GM12875 (cell line): Measurements from ENCODE around the gene DIP2C.

Experiments
- H3K4me3 ChIP-seq: one replicate; pipeline ENCODE4 v1.5.1; 2011; ENCODE audit warnings: low read depth, low read length, control low read depth
- TF ChIP-seq, protein P1 (sequence below): IDR thresholded peaks from 2 replicates; pipeline ENCODE4 v1.5.1; 2011; ENCODE audit warnings: low read depth, mild to moderate bottlenecking, control low read depth, inconsistent platforms, low read length, moderate library complexity, borderline replicate concordance; ENCODE audit not compliant: insufficient read depth

DIP2C gene

DNA sequence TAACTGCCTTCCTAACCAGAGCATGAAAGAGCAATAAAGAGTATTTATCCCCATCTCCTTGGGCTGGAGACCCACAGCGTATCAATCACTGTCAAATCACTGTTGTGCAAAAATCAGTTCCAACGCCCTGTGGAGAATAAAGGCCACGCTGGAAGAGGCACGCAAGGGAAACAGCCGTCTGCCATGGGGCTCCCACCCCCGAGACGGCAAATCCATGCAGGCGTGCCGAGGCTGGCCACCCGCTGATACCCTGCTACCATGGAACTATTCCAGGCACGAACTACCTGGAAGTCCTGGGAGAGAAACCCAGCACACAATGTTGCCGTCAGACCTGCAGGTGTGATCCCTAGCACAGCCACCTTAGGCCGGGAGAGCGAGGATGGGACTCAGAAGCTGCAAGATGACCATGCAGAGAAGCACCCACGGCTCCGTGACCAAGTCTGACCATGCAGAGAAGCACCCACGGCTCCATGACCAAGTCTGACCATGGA lies 185.3 kb downstream of the DIP2C start:
- H3K4me3 ChIP-seq: no peak overlapping the region
- TF ChIP-seq, protein P1, sequence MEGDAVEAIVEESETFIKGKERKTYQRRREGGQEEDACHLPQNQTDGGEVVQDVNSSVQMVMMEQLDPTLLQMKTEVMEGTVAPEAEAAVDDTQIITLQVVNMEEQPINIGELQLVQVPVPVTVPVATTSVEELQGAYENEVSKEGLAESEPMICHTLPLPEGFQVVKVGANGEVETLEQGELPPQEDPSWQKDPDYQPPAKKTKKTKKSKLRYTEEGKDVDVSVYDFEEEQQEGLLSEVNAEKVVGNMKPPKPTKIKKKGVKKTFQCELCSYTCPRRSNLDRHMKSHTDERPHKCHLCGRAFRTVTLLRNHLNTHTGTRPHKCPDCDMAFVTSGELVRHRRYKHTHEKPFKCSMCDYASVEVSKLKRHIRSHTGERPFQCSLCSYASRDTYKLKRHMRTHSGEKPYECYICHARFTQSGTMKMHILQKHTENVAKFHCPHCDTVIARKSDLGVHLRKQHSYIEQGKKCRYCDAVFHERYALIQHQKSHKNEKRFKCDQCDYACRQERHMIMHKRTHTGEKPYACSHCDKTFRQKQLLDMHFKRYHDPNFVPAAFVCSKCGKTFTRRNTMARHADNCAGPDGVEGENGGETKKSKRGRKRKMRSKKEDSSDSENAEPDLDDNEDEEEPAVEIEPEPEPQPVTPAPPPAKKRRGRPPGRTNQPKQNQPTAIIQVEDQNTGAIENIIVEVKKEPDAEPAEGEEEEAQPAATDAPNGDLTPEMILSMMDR: no peak

DNA sequence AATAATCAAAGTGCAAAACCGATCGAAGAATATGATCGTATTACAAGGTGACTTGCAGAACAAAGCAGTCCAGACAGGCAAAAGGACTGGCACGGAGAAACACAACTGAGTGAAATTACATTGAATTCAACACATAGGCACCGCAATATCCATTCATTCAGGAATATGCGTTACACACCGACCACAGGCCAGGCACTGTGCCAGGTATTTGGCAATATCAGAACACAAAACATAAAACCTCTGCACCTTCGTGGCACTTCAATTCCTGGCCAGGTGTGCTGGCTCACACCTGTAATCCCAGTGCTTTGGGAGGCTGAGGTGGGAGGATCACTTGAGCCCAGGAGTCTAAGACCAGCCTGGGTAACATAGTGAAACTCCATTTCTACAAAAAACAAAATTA lies 187.9 kb downstream of the DIP2C start:
- TF ChIP-seq, protein P1: no peak
- H3K4me3 ChIP-seq: no peak overlapping the region

DNA sequence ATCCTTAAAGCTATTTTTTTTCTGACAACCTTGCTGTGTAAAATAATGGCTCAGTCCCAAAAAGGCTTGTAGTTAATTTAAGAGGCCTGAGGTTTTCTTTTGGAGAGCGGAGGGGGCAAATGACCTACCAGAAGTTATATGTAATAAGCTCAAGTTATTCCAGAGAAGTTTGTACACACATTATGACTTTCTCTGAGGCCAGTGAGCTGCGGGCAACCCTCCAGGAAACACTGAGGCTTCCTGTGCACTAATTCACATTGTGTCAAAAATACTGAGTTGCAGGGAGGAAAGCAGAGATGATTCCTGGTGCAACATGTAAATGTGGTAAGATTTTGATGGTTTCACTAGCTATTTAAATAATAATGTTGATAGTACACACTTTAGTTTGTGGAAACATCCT lies 188.6 kb downstream of the DIP2C start:
- TF ChIP-seq, protein P1: no peak
- H3K4me3 ChIP-seq: no peak overlapping the region

DNA sequence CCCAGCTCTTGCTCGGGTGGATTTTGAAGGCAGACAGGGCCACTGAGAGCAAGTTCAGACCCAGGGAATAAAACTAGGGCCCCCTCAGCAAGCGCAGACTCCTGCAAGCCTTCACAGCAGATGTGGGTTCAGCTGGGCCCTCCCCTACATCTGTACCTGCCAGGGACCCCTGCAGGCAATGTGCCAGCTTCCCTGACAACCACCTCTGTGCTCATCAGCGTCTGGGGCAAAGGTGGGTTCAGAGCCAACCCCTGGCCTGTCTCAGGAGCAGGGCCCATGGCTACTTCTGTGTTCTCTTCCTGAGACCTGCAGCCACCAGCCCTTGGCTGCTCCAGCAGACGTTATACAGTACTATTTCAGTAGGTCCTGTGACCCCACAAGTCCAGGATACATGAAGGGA lies 189.5 kb downstream of the DIP2C start:
- no peak overlapping the region for H3K4me3 ChIP-seq
- TF ChIP-seq, protein P1: no peak

DNA sequence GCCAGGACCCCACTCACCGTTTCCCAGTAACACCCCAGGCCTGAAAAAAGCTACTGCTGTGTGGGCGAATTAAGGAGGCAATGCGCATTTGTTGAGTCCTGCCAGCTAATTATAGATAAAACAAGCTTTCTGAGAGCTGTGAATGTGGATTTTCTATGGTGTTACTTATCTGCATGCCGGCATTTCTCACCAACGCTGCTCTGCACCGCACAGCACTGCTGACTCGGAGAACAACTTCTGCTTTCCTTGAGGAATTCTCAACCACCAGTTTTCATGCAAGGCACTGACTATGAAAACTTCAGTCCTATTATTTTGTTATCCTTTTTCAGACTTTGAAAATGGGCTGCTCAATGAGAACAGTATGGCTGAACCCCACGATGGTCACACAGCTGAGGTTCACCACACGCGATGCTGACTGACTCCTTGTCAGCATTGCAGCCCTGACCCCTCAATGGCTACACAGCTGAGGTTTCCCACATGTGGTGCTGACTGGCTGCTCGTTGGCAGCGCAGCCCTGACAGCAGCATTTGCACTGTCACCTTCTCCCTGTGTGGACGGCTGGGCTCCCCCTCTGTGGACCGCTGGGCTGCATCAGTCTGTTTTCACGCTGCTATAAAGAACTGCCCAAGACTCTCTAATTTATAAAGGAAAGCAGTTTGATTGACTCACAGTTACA lies 190.6 kb downstream of the DIP2C start:
- no peak overlapping the region for H3K4me3 ChIP-seq
- TF ChIP-seq, protein P1: no peak

DNA sequence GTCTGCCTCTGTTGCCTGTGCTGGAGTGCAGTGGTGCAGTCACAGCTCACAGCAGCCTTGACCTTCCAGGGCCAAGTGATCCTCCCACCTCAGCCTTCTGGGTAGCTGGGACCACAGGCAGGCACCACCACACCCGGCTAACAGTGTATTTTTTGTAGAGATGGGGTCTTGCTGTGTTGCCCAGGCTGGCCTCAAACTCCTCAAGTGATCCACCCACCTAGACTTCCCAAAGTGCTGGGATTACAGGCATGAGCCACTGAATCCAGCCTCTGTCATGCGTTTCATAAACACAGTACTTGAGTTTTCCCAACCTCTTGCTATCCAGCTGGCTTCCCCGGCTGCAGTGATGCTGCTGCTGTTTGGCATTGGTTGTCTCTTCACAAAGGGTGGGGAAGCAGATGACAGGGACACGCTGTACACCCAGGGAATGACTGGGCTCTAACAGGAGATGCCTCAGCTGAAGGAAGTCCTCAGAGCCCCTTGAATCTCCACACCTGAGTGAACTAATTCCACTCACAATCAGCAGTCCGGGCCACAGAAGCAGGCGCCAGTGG lies 191.5 kb downstream of the DIP2C start:
- no peak overlapping the region for H3K4me3 ChIP-seq
- TF ChIP-seq, protein P1: no peak

DNA sequence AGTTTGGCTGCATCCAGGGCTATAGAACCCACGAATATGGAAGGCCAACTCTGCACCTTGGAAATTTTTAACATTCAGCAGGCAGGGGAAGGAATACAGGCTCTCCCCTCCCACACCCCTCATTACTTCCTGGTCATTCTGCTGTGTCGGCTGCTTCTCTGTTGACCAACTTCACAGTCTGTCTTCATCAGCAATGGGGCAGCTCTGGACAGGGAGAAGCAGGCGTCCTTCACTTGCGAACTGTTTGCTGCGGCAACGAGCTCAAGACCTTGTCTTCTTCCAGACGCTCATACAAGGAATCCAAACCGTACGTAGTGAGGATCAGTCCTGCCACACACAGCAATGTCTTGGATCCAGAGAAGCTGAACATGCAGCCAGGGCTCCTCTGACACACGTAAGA lies 192.2 kb downstream of the DIP2C start:
- no peak overlapping the region for H3K4me3 ChIP-seq
- TF ChIP-seq, protein P1: no peak
